Transverse colon (tissue), 4 donors: ENCODE measurements around the gene SLC7A6OS.

Experiments
- CTCF ChIP-seq, 5 experiments: fragments of 200-600 bp in 3 of 5; fragments of 450-650 bp in 2 of 5; sonication (generic) in 3 of 5; IDR thresholded peaks; 1 replicate in 2 of 5; 2 replicates in 3 of 5; pipeline ENCODE4 v1.5.1; 2016 to 2017; ENCODE audit warnings: antibody characterized with exemption in 5 of 5, inconsistent platforms in 3 of 5, mild to moderate bottlenecking in 2 of 5, moderate library complexity in 1 of 5
- POLR2AphosphoS5 ChIP-seq, 3 donors: sonication (generic); formaldehyde crosslinking; IDR thresholded peaks; one replicate each; pipeline ENCODE4 v1.6.1; 2016; ENCODE audit warnings: antibody characterized with exemption in 3 of 3

GRCh38 chr16:68349838-68350410, 39.2 kb upstream of the SLC7A6OS start:
- TF ChIP-seq CTCF (IDR thresholded peaks at IDR 0.05) (no peak), POLR2AphosphoS5 (IDR thresholded peaks at IDR 0.05) (peak in 2 of 3 donors; percentile 58 to 71)
